ENCODE results near the gene HBQ1.

- TF ChIP-seq, protein P1, sequence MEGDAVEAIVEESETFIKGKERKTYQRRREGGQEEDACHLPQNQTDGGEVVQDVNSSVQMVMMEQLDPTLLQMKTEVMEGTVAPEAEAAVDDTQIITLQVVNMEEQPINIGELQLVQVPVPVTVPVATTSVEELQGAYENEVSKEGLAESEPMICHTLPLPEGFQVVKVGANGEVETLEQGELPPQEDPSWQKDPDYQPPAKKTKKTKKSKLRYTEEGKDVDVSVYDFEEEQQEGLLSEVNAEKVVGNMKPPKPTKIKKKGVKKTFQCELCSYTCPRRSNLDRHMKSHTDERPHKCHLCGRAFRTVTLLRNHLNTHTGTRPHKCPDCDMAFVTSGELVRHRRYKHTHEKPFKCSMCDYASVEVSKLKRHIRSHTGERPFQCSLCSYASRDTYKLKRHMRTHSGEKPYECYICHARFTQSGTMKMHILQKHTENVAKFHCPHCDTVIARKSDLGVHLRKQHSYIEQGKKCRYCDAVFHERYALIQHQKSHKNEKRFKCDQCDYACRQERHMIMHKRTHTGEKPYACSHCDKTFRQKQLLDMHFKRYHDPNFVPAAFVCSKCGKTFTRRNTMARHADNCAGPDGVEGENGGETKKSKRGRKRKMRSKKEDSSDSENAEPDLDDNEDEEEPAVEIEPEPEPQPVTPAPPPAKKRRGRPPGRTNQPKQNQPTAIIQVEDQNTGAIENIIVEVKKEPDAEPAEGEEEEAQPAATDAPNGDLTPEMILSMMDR (conservative IDR thresholded peaks at IDR 0.05; ENCODE audit: low read depth, low read length), result no peak
- TF ChIP-seq POLR2A (IDR thresholded peaks at IDR 0.05; ENCODE audit: low read depth, low read length) (no peak), BHLHE40 (IDR thresholded peaks at IDR 0.05; ENCODE audit: low read depth, low read length) (no peak), RAD21 (IDR thresholded peaks at IDR 0.05; ENCODE audit: low read length) (no peak), CEBPB (IDR thresholded peaks at IDR 0.05; ENCODE audit: low read depth, low read length) (no peak), RCOR1 (IDR thresholded peaks at IDR 0.05; ENCODE audit: insufficient replicate concordance, low read length) (no peak), MXI1 (IDR thresholded peaks at IDR 0.05; ENCODE audit: borderline replicate concordance, low read depth, low read length) (no peak), MAFK (IDR thresholded peaks at IDR 0.05; ENCODE audit: low read depth, low read length) (no peak)
- TF ChIP-seq, protein P2, sequence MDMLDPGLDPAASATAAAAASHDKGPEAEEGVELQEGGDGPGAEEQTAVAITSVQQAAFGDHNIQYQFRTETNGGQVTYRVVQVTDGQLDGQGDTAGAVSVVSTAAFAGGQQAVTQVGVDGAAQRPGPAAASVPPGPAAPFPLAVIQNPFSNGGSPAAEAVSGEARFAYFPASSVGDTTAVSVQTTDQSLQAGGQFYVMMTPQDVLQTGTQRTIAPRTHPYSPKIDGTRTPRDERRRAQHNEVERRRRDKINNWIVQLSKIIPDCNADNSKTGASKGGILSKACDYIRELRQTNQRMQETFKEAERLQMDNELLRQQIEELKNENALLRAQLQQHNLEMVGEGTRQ (IDR thresholded peaks at IDR 0.05; ENCODE audit: low read depth, low read length), result no peak
- TF ChIP-seq, protein P3, sequence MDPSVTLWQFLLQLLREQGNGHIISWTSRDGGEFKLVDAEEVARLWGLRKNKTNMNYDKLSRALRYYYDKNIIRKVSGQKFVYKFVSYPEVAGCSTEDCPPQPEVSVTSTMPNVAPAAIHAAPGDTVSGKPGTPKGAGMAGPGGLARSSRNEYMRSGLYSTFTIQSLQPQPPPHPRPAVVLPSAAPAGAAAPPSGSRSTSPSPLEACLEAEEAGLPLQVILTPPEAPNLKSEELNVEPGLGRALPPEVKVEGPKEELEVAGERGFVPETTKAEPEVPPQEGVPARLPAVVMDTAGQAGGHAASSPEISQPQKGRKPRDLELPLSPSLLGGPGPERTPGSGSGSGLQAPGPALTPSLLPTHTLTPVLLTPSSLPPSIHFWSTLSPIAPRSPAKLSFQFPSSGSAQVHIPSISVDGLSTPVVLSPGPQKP (IDR thresholded peaks at IDR 0.05; ENCODE audit: borderline replicate concordance, low read depth, low read length), result no peak
Measured at GRCh38 chr16:143456-143855, 36.8 kb upstream of the HBQ1 start.

Measured in IMR-90 (cell line).